ENCODE results near the gene GID4. TPM values are rescaled to one million over a fixed set of nuclear protein-coding genes. Genes with fewer than 3 reads are reported as not detected.

GID4 gene
- total and polyA plus RNA-seq, 9 of the 15 experiments (the other 6 are each of a cell fraction or from before 2014, with no cell fraction given) = 1.2 to 6.4 (median 3.7) TPM

- TF ChIP-seq, protein P1, sequence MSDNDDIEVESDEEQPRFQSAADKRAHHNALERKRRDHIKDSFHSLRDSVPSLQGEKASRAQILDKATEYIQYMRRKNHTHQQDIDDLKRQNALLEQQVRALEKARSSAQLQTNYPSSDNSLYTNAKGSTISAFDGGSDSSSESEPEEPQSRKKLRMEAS (CRISPR knock-in tag; IDR thresholded peaks at IDR 0.05) = no peak
- TF ChIP-seq RBM14 (IDR thresholded peaks at IDR 0.05; ENCODE audit: borderline replicate concordance, insufficient read depth, low read depth, low read length) = no peak
- no peak for TF ChIP-seq U2AF1 (optimal IDR thresholded peaks at IDR 0.05; ENCODE audit: low read depth, low read length)
- TF ChIP-seq SPI1 (IDR thresholded peaks at IDR 0.05; ENCODE audit: borderline replicate concordance, low read depth, low read length) = no peak
Measured at GRCh38 chr17:18105027-18105426, 65.8 kb downstream of the GID4 start (continued).

- H4K20me1 ChIP-seq (replicated peaks; ENCODE audit: control insufficient read depth, insufficient read depth, low read length) = peaks cover 3% of the 10 kb centered on the region; the same call in 1 of the 2 replicates
- CTCF ChIA-PET (ENCODE audit: low intra/inter-chr PET ratio) = no interaction called here
- H3K27ac ChIP-seq (ENCODE audit: extremely low read depth, low read depth, low read length) = no peak overlapping the region
- DNase-seq (ENCODE audit: extremely low read depth in 1 of 4, low spot score in 3 of 4) = no peak
- H3K9ac ChIP-seq (ENCODE audit: insufficient read depth in 1 of 2, low read depth in 2 of 2, low read length in 2 of 2) = no peak overlapping the region; a peak in 1 of 4 replicates
- H2AFZ ChIP-seq (ENCODE audit: low read depth, low read length) = no peak overlapping the region
- WGBS (ENCODE audit: insufficient coverage, low coverage, missing lambda C conversion rate) = 78% methylated on average over 4 of the region's 6 CpGs
- in situ Hi-C loops (cut with MboI) (no loop called here), intact Hi-C loops (cut with micrococcal nuclease) (no loop called here)
- no peaks in the 10 kb centered on the region for H3K9me1 ChIP-seq (ENCODE audit: control insufficient read depth, insufficient read depth, low read length)
- BruUV-seq (replicated peaks) = no TSS peak
- POLR2A ChIA-PET = interaction anchor here (0.6 kb wide), 1 partner anchor 812 kb away, joined by 3 read pairs; no protein-coding TSS in a partner anchor
- ATAC-seq = no peak
- no peak overlapping the region for H3K4me2 ChIP-seq (ENCODE audit: insufficient read depth, low read length)
- no peak for FAIRE-seq
- H3K36me3 ChIP-seq (ENCODE audit: control insufficient read depth, insufficient read depth, low read length) = peaks cover 16% of the 10 kb centered on the region; the same call in 1 of the 3 replicates
- no peaks in the 10 kb centered on the region for H3K9me3 ChIP-seq (replicated peaks; ENCODE audit: control insufficient read depth, insufficient read depth, low read depth, low read length)
- no peak overlapping the region for H3K4me3 ChIP-seq
- H3K27me3 ChIP-seq (ENCODE audit: control insufficient read depth in 2 of 2, insufficient read depth in 2 of 2, low read length in 2 of 2) = no peaks in the 10 kb centered on the region
- H3K79me2 ChIP-seq (ENCODE audit: control insufficient read depth, insufficient read depth, low read length) = no peaks in the 10 kb centered on the region
- H3K4me1 ChIP-seq (replicated peaks in 1 of 2; ENCODE audit: control insufficient read depth in 2 of 2, insufficient read depth in 2 of 2, low read length in 2 of 2) = peaks cover 0 to 4% of the 10 kb centered on the region in 2 experiments; a peak in 2 of 5 replicates
- no peak for TF ChIP-seq ILF3 (IDR thresholded peaks at IDR 0.05; ENCODE audit: borderline replicate concordance)
- no peak for TF ChIP-seq GTF2B (IDR thresholded peaks at IDR 0.05; ENCODE audit: extremely low read depth, insufficient read length)
- TF ChIP-seq SUPT5H (IDR thresholded peaks at IDR 0.05) = no peak
Measured at GRCh38 chr17:18105595-18105994, 66.4 kb downstream of the GID4 start.
